Fibroblast of mammary gland (primary cell): ENCODE results near the gene TRAF7.
"Not testable (repeated sequence)": the region's sequence is repeated elsewhere in the genome, so short reads cannot be mapped to it uniquely, and the experiment has no call there.

Experiments
- DNase-seq: peaks from one replicate; pipeline ENCODE4 v3.0.0-alpha.2; 2010; ENCODE audit warnings: low read depth
- H3K4me3 ChIP-seq: 2 replicates; pipeline ENCODE4 v1.5.1; 2011; ENCODE audit warnings: low read depth, mild to moderate bottlenecking, low read length, moderate library complexity; ENCODE audit not compliant: control insufficient read depth
- TF ChIP-seq, protein P1 (sequence below): conservative IDR thresholded peaks from 2 replicates; pipeline ENCODE4 v1.5.1; 2011; ENCODE audit warnings: low read depth, low read length, inconsistent platforms; ENCODE audit not compliant: control insufficient read depth, insufficient read depth

TRAF7 gene

GRCh38 chr16:2126161-2126743, 29.3 kb upstream of the TRAF7 start:
- H3K4me3 ChIP-seq, DNase-seq: not testable (repeated sequence)

- H3K4me3 ChIP-seq, DNase-seq: not testable (repeated sequence)
Measured at GRCh38 chr16:2126928-2127556, 28.5 kb upstream of the TRAF7 start.

- not testable (repeated sequence) for H3K4me3 ChIP-seq
- peak; percentile 77 for DNase-seq
Measured at GRCh38 chr16:2127630-2128280, 27.8 kb upstream of the TRAF7 start.

GRCh38 chr16:2129251-2129650, 26.3 kb upstream of the TRAF7 start:
- peak; percentile 91 for DNase-seq

DNA sequence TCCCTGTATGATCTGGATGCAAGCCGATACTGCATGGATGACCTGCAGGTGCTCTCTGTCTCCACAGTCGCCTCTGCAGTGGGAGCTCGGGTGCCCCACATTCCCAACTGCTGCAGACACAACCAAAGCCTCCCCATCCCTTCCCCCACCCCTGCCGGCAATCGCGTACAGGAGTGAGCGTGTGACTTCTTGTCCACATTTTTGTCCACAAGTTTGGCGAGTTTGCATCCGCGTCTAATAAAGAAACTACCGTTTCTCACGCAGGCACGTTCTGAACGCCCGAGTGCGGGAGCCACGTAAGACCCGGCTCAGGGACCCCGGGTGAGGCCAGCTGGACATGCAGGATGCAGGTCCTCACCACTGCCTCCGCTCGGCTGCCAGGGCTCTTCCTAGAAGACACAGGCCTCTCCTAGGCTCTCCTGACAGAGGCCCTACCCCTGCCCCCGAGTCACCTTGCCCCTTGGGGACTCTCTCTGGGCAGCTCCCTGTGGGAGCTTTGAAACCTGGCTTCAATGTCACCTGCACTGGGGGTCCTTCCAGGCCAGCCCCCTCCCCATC, 25.6 kb upstream of the TRAF7 start:
- not testable (repeated sequence) for H3K4me3 ChIP-seq, DNase-seq

More at GRCh38 chr16:2129251-2129650, 26.3 kb upstream of the TRAF7 start:
- H3K4me3 ChIP-seq: not testable (repeated sequence)

DNA sequence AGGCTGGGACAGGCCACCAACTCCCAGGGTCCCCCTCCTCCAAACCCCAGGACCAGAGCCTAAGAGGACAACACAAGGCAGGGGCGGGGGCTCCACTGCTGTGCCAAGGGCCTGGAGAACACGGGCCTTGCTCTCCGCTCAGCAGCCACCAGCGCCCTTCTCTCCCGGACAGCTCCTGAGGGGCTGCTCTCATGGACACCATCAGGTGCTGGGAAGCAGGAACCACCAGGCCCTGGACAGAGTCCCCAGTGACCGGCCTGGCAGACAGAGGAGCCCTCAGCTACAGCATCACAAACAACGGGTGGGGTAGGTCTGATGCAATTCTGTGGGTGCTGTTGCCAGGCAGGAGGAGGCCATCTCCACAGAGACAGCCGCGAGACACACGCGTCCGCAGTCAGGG, 21.8 kb upstream of the TRAF7 start:
- H3K4me3 ChIP-seq: peak overlapping the region; percentile 12
- DNase-seq: not testable (repeated sequence)

DNA sequence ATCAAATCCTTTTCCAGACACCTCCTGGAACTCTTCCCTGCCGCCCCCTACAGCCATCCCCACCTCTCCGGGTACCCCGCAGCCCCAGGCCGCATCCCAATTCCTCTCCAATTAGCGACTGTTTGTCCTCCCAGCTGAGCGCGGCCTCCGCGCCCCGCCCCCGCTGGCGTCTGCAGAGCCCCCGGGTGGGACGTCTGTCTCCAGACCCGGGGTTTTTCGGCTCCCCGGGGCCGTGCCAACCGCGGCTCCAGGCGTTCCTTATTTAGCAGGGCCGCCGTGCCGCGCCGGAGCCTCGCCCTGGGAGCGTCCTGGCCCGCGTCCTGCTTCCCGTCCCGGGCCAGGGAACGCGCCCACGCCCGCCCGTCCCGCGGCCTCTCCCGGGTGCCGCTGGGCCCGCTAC, 20.5 kb upstream of the TRAF7 start:
- DNase-seq: not testable (repeated sequence)

DNA sequence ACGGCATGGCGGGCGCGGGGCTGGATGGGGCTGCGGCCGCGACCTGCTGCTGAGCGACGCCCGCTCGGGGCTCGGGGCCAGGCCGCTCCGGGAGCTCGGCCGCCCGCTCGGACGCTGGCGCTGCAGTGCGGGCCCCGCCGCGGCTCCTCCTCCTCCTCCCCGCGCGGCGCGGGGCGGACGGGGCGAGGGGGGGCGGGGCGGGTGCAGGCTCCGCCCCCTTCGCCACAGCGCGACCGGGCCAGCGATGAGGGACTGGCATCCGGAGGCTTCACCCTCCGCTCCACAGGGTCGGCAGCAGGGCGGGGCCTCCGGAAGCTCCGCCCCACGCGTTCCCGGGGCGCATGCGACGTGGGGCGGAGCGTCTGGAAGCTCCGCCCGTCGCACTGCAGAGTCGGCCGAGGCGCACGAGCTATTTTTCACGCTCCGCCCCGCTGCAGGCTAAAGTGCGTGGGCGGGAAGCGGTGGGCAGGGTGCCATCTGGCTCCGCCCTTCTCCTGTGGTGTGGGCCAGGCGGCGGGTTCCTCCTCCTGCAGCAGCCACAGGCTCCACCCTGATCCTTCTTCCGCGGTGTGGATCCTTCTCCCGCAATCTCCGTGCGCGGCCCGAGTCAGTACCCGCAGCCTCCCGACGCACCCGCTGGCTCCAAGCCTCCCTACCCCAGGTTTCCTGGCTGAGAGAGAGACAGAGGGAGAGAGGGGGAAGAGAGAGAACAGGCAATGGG, 19.7 kb upstream of the TRAF7 start, which contains the start of gene PKD1:
Gene PKD1, minus strand, starts transcription at position 129 of the 721 bp plus-strand sequence. CDS start 209 bp downstream, outside the sequence.
- peak within 1 kb of the TSS; percentile 49 for H3K4me3 ChIP-seq
- DNase-seq: peak; percentile 92

More for the DNA sequence above, 20.5 kb upstream of the TRAF7 start:
- H3K4me3 ChIP-seq: peak overlapping the region; percentile 49

- H3K4me3 ChIP-seq: no peak overlapping the region
- DNase-seq: no peak
- TF ChIP-seq, protein P1, sequence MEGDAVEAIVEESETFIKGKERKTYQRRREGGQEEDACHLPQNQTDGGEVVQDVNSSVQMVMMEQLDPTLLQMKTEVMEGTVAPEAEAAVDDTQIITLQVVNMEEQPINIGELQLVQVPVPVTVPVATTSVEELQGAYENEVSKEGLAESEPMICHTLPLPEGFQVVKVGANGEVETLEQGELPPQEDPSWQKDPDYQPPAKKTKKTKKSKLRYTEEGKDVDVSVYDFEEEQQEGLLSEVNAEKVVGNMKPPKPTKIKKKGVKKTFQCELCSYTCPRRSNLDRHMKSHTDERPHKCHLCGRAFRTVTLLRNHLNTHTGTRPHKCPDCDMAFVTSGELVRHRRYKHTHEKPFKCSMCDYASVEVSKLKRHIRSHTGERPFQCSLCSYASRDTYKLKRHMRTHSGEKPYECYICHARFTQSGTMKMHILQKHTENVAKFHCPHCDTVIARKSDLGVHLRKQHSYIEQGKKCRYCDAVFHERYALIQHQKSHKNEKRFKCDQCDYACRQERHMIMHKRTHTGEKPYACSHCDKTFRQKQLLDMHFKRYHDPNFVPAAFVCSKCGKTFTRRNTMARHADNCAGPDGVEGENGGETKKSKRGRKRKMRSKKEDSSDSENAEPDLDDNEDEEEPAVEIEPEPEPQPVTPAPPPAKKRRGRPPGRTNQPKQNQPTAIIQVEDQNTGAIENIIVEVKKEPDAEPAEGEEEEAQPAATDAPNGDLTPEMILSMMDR: no peak
Measured at GRCh38 chr16:2142942-2143877, 12.4 kb upstream of the TRAF7 start.

- no peak overlapping the region for H3K4me3 ChIP-seq
- TF ChIP-seq, protein P1: no peak
- DNase-seq: no peak
Measured at GRCh38 chr16:2143878-2144485, 11.6 kb upstream of the TRAF7 start.
